ENCODE data around the gene RAD54L. TPM values are rescaled to one million over a fixed set of nuclear protein-coding genes. Genes with fewer than 3 reads are reported as not detected.

Gene RAD54L
- 9.2 TPM for total RNA-seq
- 2.6 TPM for polyA plus RNA-seq
- long read RNA-seq, donor 1, result 0 reads
- long read RNA-seq, donor 2, partial matches to known transcripts, result 36 of 74 reads
- long read RNA-seq, donor 2, other reads (novel, unspliced or antisense), result 34 of 74 reads
- long read RNA-seq, donor 3, transcript RAD54L-201 (18 exons, 3,108 nt), result major isoform, 5 of 10 reads
- long read RNA-seq, donor 3, partial matches to known transcripts, result 5 of 10 reads
- long read RNA-seq, donor 3, other reads (novel, unspliced or antisense), result 0 of 10 reads
- long read RNA-seq, donor 4, partial matches to known transcripts, result 0 of 1 reads
- long read RNA-seq, donor 4, other reads (novel, unspliced or antisense), result 0 of 1 reads
- long read RNA-seq, donor 5, partial matches to known transcripts, result 0 of 4 reads
- long read RNA-seq, donor 5, other reads (novel, unspliced or antisense), result 0 of 4 reads
- long read RNA-seq, donor 6, partial matches to known transcripts, result 22 of 30 reads
- long read RNA-seq, donor 6, other reads (novel, unspliced or antisense), result 7 of 30 reads
- long read RNA-seq, donor 7, partial matches to known transcripts, result 32 of 35 reads
- long read RNA-seq, donor 7, other reads (novel, unspliced or antisense), result 0 of 35 reads
- long read RNA-seq, donor 8, partial matches to known transcripts, result 0 of 1 reads
- long read RNA-seq, donor 8, other reads (novel, unspliced or antisense), result 0 of 1 reads
- long read RNA-seq, donor 9, partial matches to known transcripts, result 0 of 3 reads
- long read RNA-seq, donor 9, other reads (novel, unspliced or antisense), result 0 of 3 reads
- long read RNA-seq, donor 10, partial matches to known transcripts, result 0 of 3 reads
- long read RNA-seq, donor 10, other reads (novel, unspliced or antisense), result 0 of 3 reads

DNA sequence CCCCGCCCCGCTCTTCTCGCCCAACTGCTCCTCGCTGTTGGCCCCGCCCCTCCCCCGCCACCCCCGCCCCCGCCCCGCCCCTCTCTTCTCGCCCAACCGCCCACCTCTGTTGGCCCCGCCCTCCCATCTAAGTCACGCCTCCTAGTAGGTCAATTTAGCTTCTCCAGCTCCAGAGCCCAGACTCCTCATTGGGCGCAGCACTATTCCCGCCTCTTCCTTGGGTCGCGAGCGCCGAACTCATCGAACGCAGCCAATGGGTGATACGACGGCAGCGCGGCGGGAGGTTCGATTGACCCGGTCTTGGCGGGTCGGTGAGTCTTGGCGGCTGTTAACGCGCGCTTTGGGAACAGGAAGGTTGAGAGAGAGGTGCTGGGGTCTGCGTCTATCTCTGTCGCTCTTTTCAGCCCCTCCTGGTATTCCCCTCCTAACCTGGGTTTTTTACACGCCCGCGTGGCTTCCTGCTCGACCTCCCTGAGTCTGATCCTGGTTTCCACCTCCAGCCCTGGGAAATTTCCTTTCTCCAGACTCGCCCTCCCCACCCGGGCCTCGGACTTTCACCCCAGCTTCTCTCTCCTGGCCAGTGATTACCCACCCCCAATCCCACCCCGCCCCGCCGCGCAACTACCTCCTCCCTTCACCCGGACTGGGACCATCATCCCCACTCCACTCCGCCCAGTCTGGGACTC lies at the start of gene RAD54L:
Gene RAD54L (plus strand): TSS at position 328 of the 686 bp plus-strand sequence. CDS start 643 bp downstream, outside the sequence.
- H3K4me1 ChIP-seq (ENCODE audit: control insufficient read depth in 2 of 2, insufficient read depth in 2 of 2, low read length in 2 of 2), result peaks cover 17 to 31% of the 10 kb centered on the region in 2 donors
- peak within 1 kb of the TSS; percentile 65 to 75 for H3K4me3 ChIP-seq (ENCODE audit: low read length in 2 of 2)
- peaks cover 0 to 1% of the 10 kb centered on the region in 2 donors for H3K9me3 ChIP-seq (ENCODE audit: control insufficient read depth in 2 of 2, insufficient read depth in 1 of 2, low read length in 1 of 2)
- H3K27me3 ChIP-seq (ENCODE audit: control insufficient read depth in 2 of 2, insufficient read depth in 1 of 2, low read length in 1 of 2), result no peaks in the 10 kb centered on the region
- under 1% methylated on average over 49 of the region's 49 CpGs for WGBS
- H3K27ac ChIP-seq (ENCODE audit: low read depth in 1 of 2, low read length in 1 of 2), result peak within 1 kb of the TSS; percentile 1 to 74
- peaks cover 15 to 27% of the 10 kb centered on the region in 2 donors for H3K36me3 ChIP-seq (ENCODE audit: control insufficient read depth in 2 of 2, insufficient read depth in 2 of 2, low read length in 1 of 2)
- DNase-seq (ENCODE audit: low read depth in 6 of 9, low spot score in 9 of 9), result peak; percentile 91 to 98 (median 93)

DNA sequence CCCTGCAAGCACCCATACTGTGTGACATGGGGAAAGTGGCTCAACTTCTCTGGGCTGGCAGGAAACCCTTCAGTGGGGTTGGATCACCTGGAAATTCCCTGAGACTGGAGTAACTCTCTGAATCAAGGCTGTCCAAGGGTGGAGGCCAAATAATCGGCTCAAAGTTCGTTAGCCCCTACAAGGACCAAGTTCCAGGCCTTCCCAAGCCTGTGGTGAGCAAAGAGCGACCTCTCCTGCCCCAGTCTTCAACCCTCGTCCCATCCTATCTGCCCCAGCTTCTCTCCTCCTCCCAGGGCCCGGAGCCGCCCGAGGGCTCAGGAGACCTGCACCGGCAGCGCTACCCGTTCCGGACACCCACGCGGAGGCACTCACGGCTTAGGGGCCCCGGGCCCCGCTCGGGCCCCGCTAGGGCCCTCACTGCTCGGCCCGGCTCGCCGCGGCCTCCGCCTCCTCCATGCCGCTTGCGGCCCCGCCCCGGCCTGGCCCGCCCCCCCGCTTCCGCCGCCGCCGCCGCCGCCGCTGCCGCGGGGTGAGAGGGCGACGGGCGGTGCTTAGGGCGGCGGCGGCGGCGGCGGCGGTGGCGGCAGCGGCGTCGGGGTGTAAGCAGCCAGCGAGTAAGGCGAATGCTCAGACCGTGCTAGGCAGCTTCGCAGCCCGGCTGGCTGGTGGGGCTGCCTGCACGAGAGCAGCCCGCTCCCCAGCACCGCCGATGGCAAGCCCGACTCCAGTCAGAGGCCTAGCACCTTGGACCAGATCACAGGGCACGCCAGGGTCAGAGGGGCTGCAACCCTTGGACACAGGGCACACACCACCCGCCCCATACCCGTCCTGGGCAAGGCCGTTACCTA lies 49.4 kb upstream of the RAD54L start, which contains the start of gene POMGNT1:
Gene POMGNT1 (minus strand): TSS at position 471 of the 848 bp plus-strand sequence. CDS start 613 bp downstream, outside the sequence.
- DNase-seq (ENCODE audit: low read depth in 6 of 9, low spot score in 9 of 9), result peak in 7 of 9 donors; percentile 25 to 86 (median 43)
- H3K9me3 ChIP-seq (ENCODE audit: control insufficient read depth in 2 of 2, insufficient read depth in 1 of 2, low read length in 1 of 2), result no peaks in the 10 kb centered on the region
- H3K27ac ChIP-seq (ENCODE audit: low read depth in 1 of 2, low read length in 1 of 2), result peak within 1 kb of the TSS; percentile 29 to 88
- 2% methylated on average over 67 of the region's 67 CpGs for WGBS
- H3K36me3 ChIP-seq (ENCODE audit: control insufficient read depth in 2 of 2, insufficient read depth in 2 of 2, low read length in 1 of 2), result peaks cover 17 to 20% of the 10 kb centered on the region in 2 donors
- H3K4me1 ChIP-seq (ENCODE audit: control insufficient read depth in 2 of 2, insufficient read depth in 2 of 2, low read length in 2 of 2), result peaks cover 9 to 21% of the 10 kb centered on the region in 2 donors
- H3K27me3 ChIP-seq (ENCODE audit: control insufficient read depth in 2 of 2, insufficient read depth in 1 of 2, low read length in 1 of 2), result peaks cover 0 to 3% of the 10 kb centered on the region in 2 donors
- H3K4me3 ChIP-seq (ENCODE audit: low read length in 2 of 2), result peak within 1 kb of the TSS; percentile 73 to 82

- Histone ChIP-seq H3K9me3 (ENCODE audit: control insufficient read depth in 2 of 2, insufficient read depth in 1 of 2, low read length in 1 of 2) (no peaks in the 10 kb centered on the region), H3K4me3 (ENCODE audit: low read length in 2 of 2) (no peak overlapping the region), H3K27me3 (ENCODE audit: control insufficient read depth in 2 of 2, insufficient read depth in 1 of 2, low read length in 1 of 2) (peaks cover 0 to 8% of the 10 kb centered on the region in 2 donors), H3K4me1 (ENCODE audit: control insufficient read depth in 2 of 2, insufficient read depth in 2 of 2, low read length in 2 of 2) (peaks cover 12 to 29% of the 10 kb centered on the region in 2 donors), H3K27ac (ENCODE audit: low read depth in 1 of 2, low read length in 1 of 2) (peak overlapping the region in 1 of 2 donors; percentile 2), H3K36me3 (ENCODE audit: control insufficient read depth in 2 of 2, insufficient read depth in 2 of 2, low read length in 1 of 2) (peaks cover 7 to 12% of the 10 kb centered on the region in 2 donors)
- 96% methylated on average over 3 of the region's 3 CpGs for WGBS
- DNase-seq (ENCODE audit: low read depth in 6 of 9, low spot score in 9 of 9), result no peak
These were observed 48.3 kb upstream of the RAD54L start for GRCh38 chr1:46199233-46199749.

DNA sequence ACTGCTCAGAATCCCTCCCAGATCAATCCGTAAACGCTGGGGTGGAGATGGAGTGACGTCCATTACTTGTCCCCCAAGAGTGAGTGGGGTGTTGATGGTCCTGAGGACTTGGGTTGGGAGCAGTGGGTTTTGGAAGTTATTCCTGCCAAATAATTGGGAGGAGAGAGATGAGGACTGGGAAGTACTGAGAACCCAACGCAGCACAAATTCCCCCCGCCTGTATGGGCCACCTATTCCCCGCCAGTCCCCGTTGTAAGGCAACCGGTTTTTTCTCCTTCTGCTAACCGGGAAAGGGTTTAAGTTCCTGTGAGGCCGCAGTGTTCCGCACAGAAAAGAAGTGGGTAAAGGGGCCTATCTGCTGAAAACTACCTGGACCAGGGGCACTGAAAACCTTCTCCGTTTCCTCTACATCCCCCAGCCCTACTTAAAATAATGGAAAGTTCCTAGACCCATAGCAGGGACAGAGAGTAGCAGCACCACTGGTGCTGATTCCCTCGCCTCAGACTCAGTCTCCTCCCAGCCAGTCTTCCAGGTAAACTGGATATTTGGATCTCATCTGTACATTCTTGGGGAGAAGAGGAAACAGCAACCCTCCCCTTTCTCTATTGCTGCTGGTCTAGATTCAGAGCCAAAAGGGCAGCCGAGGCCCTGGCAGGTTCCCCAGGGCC lies 43.7 kb upstream of the RAD54L start:
- H3K27me3 ChIP-seq (ENCODE audit: control insufficient read depth in 2 of 2, insufficient read depth in 1 of 2, low read length in 1 of 2), result peaks cover 0 to 8% of the 10 kb centered on the region in 2 donors
- H3K4me3 ChIP-seq (ENCODE audit: low read length in 2 of 2), result peak overlapping the region; percentile 59 to 70
- peaks cover 8 to 16% of the 10 kb centered on the region in 2 donors for H3K4me1 ChIP-seq (ENCODE audit: control insufficient read depth in 2 of 2, insufficient read depth in 2 of 2, low read length in 2 of 2)
- no peaks in the 10 kb centered on the region for H3K36me3 ChIP-seq (ENCODE audit: control insufficient read depth in 2 of 2, insufficient read depth in 2 of 2, low read length in 1 of 2)
- no peaks in the 10 kb centered on the region for H3K9me3 ChIP-seq (ENCODE audit: control insufficient read depth in 2 of 2, insufficient read depth in 1 of 2, low read length in 1 of 2)
- no peak for DNase-seq (ENCODE audit: low read depth in 6 of 9, low spot score in 9 of 9)
- 50% methylated on average over 14 of the region's 14 CpGs for WGBS
- H3K27ac ChIP-seq (ENCODE audit: low read depth in 1 of 2, low read length in 1 of 2), result no peak overlapping the region

- H3K9me3 ChIP-seq (ENCODE audit: control insufficient read depth in 2 of 2, insufficient read depth in 1 of 2, low read length in 1 of 2), result no peaks in the 10 kb centered on the region
- H3K27me3 ChIP-seq (ENCODE audit: control insufficient read depth in 2 of 2, insufficient read depth in 1 of 2, low read length in 1 of 2), result peaks cover 0 to 8% of the 10 kb centered on the region in 2 donors
- H3K4me1 ChIP-seq (ENCODE audit: control insufficient read depth in 2 of 2, insufficient read depth in 2 of 2, low read length in 2 of 2), result peaks cover 8 to 14% of the 10 kb centered on the region in 2 donors
- H3K4me3 ChIP-seq (ENCODE audit: low read length in 2 of 2), result no peak overlapping the region
- DNase-seq (ENCODE audit: low read depth in 6 of 9, low spot score in 9 of 9), result no peak
- H3K36me3 ChIP-seq (ENCODE audit: control insufficient read depth in 2 of 2, insufficient read depth in 2 of 2, low read length in 1 of 2), result no peaks in the 10 kb centered on the region
- WGBS, result 72% methylated on average over 5 of the region's 5 CpGs
- H3K27ac ChIP-seq (ENCODE audit: low read depth in 1 of 2, low read length in 1 of 2), result no peak overlapping the region
These were observed 43.2 kb upstream of the RAD54L start for GRCh38 chr1:46204406-46204742.

DNA sequence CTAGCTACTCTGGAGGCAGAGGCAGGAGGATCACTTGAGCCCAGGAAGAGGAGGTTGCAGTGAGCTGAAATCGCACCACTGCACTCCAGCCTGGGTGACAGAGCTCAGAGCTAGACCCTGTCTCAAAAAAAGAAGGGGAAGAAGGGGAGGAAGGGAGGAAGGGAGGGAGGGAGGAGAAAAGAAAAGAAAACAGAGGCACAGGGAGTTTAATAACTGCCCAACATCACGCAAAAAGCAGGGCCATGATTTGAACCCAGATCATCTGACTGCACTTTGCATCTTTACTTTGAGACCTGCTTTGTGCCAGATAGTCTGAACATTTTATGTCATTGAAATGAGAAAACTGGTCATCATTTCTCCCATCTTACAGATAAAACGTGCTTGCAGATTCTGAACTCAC lies 42.4 kb upstream of the RAD54L start:
- Histone ChIP-seq H3K9me3 (ENCODE audit: control insufficient read depth in 2 of 2, insufficient read depth in 1 of 2, low read length in 1 of 2) (no peaks in the 10 kb centered on the region), H3K4me1 (ENCODE audit: control insufficient read depth in 2 of 2, insufficient read depth in 2 of 2, low read length in 2 of 2) (peaks cover 8 to 14% of the 10 kb centered on the region in 2 donors), H3K27ac (ENCODE audit: low read depth in 1 of 2, low read length in 1 of 2) (no peak overlapping the region), H3K36me3 (ENCODE audit: control insufficient read depth in 2 of 2, insufficient read depth in 2 of 2, low read length in 1 of 2) (no peaks in the 10 kb centered on the region), H3K27me3 (ENCODE audit: control insufficient read depth in 2 of 2, insufficient read depth in 1 of 2, low read length in 1 of 2) (peaks cover 0 to 8% of the 10 kb centered on the region in 2 donors), H3K4me3 (ENCODE audit: low read length in 2 of 2) (no peak overlapping the region)
- 96% methylated on average over 3 of the region's 3 CpGs for WGBS
- DNase-seq (ENCODE audit: low read depth in 6 of 9, low spot score in 9 of 9), result no peak

DNA sequence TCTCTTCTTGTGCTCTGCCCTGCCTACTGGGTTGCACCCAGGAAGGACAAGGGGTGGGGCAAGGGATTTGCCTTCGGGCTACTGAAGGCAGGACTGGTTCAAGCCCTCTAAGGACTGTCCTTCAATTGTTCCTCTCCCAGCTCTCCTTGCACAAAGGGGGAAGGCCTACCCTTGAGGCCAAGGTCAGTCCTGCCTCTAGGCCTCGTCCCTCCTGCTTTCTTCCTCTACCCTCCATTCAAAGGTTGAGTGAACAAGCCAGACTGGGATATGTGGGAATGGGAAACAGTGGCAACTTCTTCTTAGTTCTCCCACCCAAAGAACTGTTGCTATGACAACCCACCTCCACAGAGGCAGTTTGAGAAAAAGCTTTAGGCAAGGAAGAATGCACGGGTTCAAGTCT lies 41.8 kb upstream of the RAD54L start:
- Histone ChIP-seq H3K27me3 (ENCODE audit: control insufficient read depth in 2 of 2, insufficient read depth in 1 of 2, low read length in 1 of 2) (peaks cover 0 to 8% of the 10 kb centered on the region in 2 donors), H3K9me3 (ENCODE audit: control insufficient read depth in 2 of 2, insufficient read depth in 1 of 2, low read length in 1 of 2) (no peaks in the 10 kb centered on the region), H3K4me3 (ENCODE audit: low read length in 2 of 2) (no peak overlapping the region), H3K4me1 (ENCODE audit: control insufficient read depth in 2 of 2, insufficient read depth in 2 of 2, low read length in 2 of 2) (peaks cover 8 to 14% of the 10 kb centered on the region in 2 donors), H3K36me3 (ENCODE audit: control insufficient read depth in 2 of 2, insufficient read depth in 2 of 2, low read length in 1 of 2) (no peaks in the 10 kb centered on the region), H3K27ac (ENCODE audit: low read depth in 1 of 2, low read length in 1 of 2) (no peak overlapping the region)
- WGBS, result 94% methylated on average over 3 of the region's 3 CpGs
- DNase-seq (ENCODE audit: low read depth in 6 of 9, low spot score in 9 of 9), result no peak

All from thymus (tissue), 14 donors.